CMK (cell line): ENCODE results near the gene NBEAL2.
"Not testable (repeated sequence)": the region's sequence is repeated elsewhere in the genome, so short reads cannot be mapped to it uniquely, and the experiment has no call there.

Experiments
- DNase-seq: peaks from one replicate; pipeline ENCODE4 v3.0.0-alpha.2; 2010; ENCODE audit warnings: low read depth

NBEAL2 gene

GRCh38 chr3:46962427-46962826 lies 17.0 kb upstream of the NBEAL2 start:
- DNase-seq: no peak

- no peak for DNase-seq
Measured at GRCh38 chr3:46962990-46963389, 16.5 kb upstream of the NBEAL2 start.

- DNase-seq: not testable (repeated sequence)
Measured at GRCh38 chr3:46964038-46964590, 15.4 kb upstream of the NBEAL2 start.

GRCh38 chr3:46965151-46965550 lies 14.3 kb upstream of the NBEAL2 start:
- no peak for DNase-seq

- DNase-seq: no peak
Measured at GRCh38 chr3:46966811-46967210, 12.7 kb upstream of the NBEAL2 start.

- no peak for DNase-seq
Measured at GRCh38 chr3:46968783-46969428, 10.6 kb upstream of the NBEAL2 start.

- no peak for DNase-seq
Measured at GRCh38 chr3:46970391-46971091, 8.9 kb upstream of the NBEAL2 start.

- no peak for DNase-seq
Measured at GRCh38 chr3:46971151-46971550, 8.3 kb upstream of the NBEAL2 start.

GRCh38 chr3:46971742-46972141 lies 7.7 kb upstream of the NBEAL2 start:
- DNase-seq: no peak

- DNase-seq: no peak
Measured at GRCh38 chr3:46972396-46972795, 7.1 kb upstream of the NBEAL2 start.

GRCh38 chr3:46974421-46975171 lies 4.9 kb upstream of the NBEAL2 start:
- DNase-seq: no peak

GRCh38 chr3:46976326-46977190 lies 2.9 kb upstream of the NBEAL2 start, which contains the start of gene CCDC12:
TSS of gene CCDC12 (minus strand) at chr3:46976745. CDS start at chr3:46976732, 13 bp downstream.
- peak; percentile 97 for DNase-seq

- no peak for DNase-seq
Measured at GRCh38 chr3:46977811-46978195, 1.7 kb upstream of the NBEAL2 start.

GRCh38 chr3:46978381-46978780 lies 1.1 kb upstream of the NBEAL2 start:
- DNase-seq: no peak

GRCh38 chr3:46979958-46980497 lies 562 bp downstream of the NBEAL2 start:
- no peak for DNase-seq

- no peak for DNase-seq
Measured at GRCh38 chr3:46981932-46982471, 2.5 kb downstream of the NBEAL2 start.

- DNase-seq: no peak
Measured at GRCh38 chr3:46982546-46982945, 3.1 kb downstream of the NBEAL2 start.

- no peak for DNase-seq
Measured at GRCh38 chr3:46984591-46985459, 5.4 kb downstream of the NBEAL2 start.

GRCh38 chr3:46985588-46985987 lies 6.1 kb downstream of the NBEAL2 start:
- no peak for DNase-seq

GRCh38 chr3:46986055-46986730 lies 6.7 kb downstream of the NBEAL2 start:
- no peak for DNase-seq
